Pancreas (tissue), 10 donors: ENCODE results near the gene PPY. TPM values are rescaled to one million over a fixed set of nuclear protein-coding genes. Genes with fewer than 3 reads are reported as not detected.
A peak's percentile ranks its signal among the peaks of the same experiment; 100 is the strongest.
"Not testable (repeated sequence)": the region's sequence is repeated elsewhere in the genome, so short reads cannot be mapped to it uniquely, and the experiment has no call there.

Source experiments
- ATAC-seq, 4 donors: fragments of 200-7000 bp; cut with Tn5 transposase; one replicate each; pipeline versions ENCODE4 v1.8.0 to v1.9.1; 2020; ENCODE audit warnings: mild to moderate bottlenecking in 4 of 4, moderate library complexity in 4 of 4
- DNase-seq, 6 donors: peaks; one replicate each; pipeline ENCODE4 v3.0.0-alpha.2; 2020
- FAIRE-seq: peaks from 2 replicates; lab custom pipeline; 2012; peaks lifted over from hg19 to GRCh38; lab: Jason Lieb, UNC
- H3K27ac ChIP-seq, 4 donors: fragments of 200-600 bp; sonication (generic); 1 replicate in 3 of 4; 2 replicates in 1 of 4; pipeline versions ENCODE4 v1.5.0 to v1.8.0; 2020
- H3K27me3 ChIP-seq, 4 donors: fragments of 200-600 bp; one replicate each; pipeline ENCODE4 v1.8.0; 2021
- H3K36me3 ChIP-seq, 3 donors: fragments of 200-600 bp; sonication (generic) in 1 of 3; one replicate each; pipeline versions ENCODE4 v1.5.0 to v1.8.0; 2020 to 2021
- H3K4me1 ChIP-seq, 3 donors: fragments of 200-600 bp; one replicate each; pipeline ENCODE4 v1.8.0; 2021
- H3K4me3 ChIP-seq, 4 donors: fragments of 200-600 bp; sonication (generic) in 2 of 4; one replicate each; pipeline versions ENCODE4 v1.5.0 to v1.8.0; 2020 to 2021
- H3K9me3 ChIP-seq, 4 donors: fragments of 200-600 bp; one replicate each; pipeline ENCODE4 v1.8.0; 2021
- CTCF ChIP-seq, 4 donors: fragments of 200-600 bp; sonication (generic) in 3 of 4; IDR thresholded peaks; one replicate each; pipeline versions ENCODE4 v1.5.0 to v1.8.0; 2021; ENCODE audit warnings: antibody characterized with exemption in 4 of 4
- WGBS, 2 donors: extraction: QIAGEN DNeasy Blood & Tissue Kit; methylation state at CpG; one replicate each; pipeline ENCODE4 v1.1.7; 2013; 5-methylcytosine and 5-hydroxymethylcytosine counted together
- intact Hi-C, 3 donors: fragments of 100-400 bp; cut with DNase I; formaldehyde crosslinking; loops; one replicate each; pipeline versions ENCODE4 v1.11.1 to v1.14.2; 2022
- polyA plus RNA-seq, 2 donors: library from polyadenylated mRNA; stranded (reverse); fragments of 200-250 nt; gene quantifications; one replicate each; pipeline ENCODE4 v1.2.3, GENCODE V29; 2013
- total RNA-seq, 6 donors: library from RNA; stranded (reverse); fragmentation: NEBNext Ultra II Directional in 4 of 6; extraction: Animal tissue kit (Norgen Biotek cat#: 25700) in 4 of 6; gene quantifications; one replicate each; pipeline versions ENCODE4 v1.2.1 to v1.2.4, GENCODE V29; 2021 to 2023
- donor health status: healthy with polysubstance abuse.
- donor health status: DM: no; HTN: no; CAD: no; lungs with moderate emphysema.
- donor health status: DM: no; HTN: no; CAD: no.
- donor health status: control.
- donor health status: control.
- donor health status: Bipolar disorder and iron deficiency.
- donor health status: DM: yes; HTN: yes; CAD: no.
- donor health status: DM: no; HTN: no; CAD: no.
- donor health status: DM: no; HTN: no; CAD: no.
- donor health status: DM: yes; HTN: yes; CAD: no.

PPY gene
- total and polyA plus RNA-seq, 8 donors = 7.2 to 392 (median 35.7) TPM

GRCh38 chr17:43935204-43935925 lies 6.9 kb downstream of the PPY start:
- FAIRE-seq = no peak
- WGBS, 2 donors = 82 to 90% methylated on average over 5 of the region's 5 CpGs
- DNase-seq = no peak

GRCh38 chr17:43932923-43933322 lies 9.4 kb downstream of the PPY start:
- 96 to 97% methylated on average over 4 of the region's 4 CpGs for WGBS, 2 donors

More at GRCh38 chr17:43935204-43935925, 6.9 kb downstream of the PPY start:
- Histone ChIP-seq H3K27me3 (no peaks in the 10 kb centered on the region), H3K4me1 (peaks cover 0 to 6% (median 0%) of the 10 kb centered on the region in 3 donors), H3K27ac (no peak overlapping the region), H3K9me3 (no peaks in the 10 kb centered on the region), H3K4me3 (no peak overlapping the region), H3K36me3 (no peaks in the 10 kb centered on the region)
- intact Hi-C loops = no loop called here
- ATAC-seq = no peak
- no peak for TF ChIP-seq CTCF (IDR thresholded peaks at IDR 0.05)

GRCh38 chr17:43932357-43932756 lies 9.9 kb downstream of the PPY start:
- no peak for TF ChIP-seq CTCF (IDR thresholded peaks at IDR 0.05)
- H3K4me1 ChIP-seq = peaks cover 0 to 6% (median 0%) of the 10 kb centered on the region in 3 donors
- no peaks in the 10 kb centered on the region for H3K36me3 ChIP-seq
- no peak overlapping the region for H3K27ac ChIP-seq
- DNase-seq (no peak), FAIRE-seq (no peak), ATAC-seq (no peak)
- intact Hi-C loops = no loop called here
- no peaks in the 10 kb centered on the region for H3K27me3 ChIP-seq
- no peak overlapping the region for H3K4me3 ChIP-seq
- no peaks in the 10 kb centered on the region for H3K9me3 ChIP-seq
- WGBS, 2 donors = 94 to 95% methylated on average over 10 of the region's 10 CpGs

More at GRCh38 chr17:43932923-43933322, 9.4 kb downstream of the PPY start:
- Histone ChIP-seq H3K27me3 (no peaks in the 10 kb centered on the region), H3K9me3 (no peaks in the 10 kb centered on the region), H3K4me1 (peaks cover 0 to 6% (median 0%) of the 10 kb centered on the region in 3 donors), H3K27ac (no peak overlapping the region), H3K36me3 (no peaks in the 10 kb centered on the region), H3K4me3 (no peak overlapping the region)
- intact Hi-C loops = no loop called here
- no peak for TF ChIP-seq CTCF (IDR thresholded peaks at IDR 0.05)
- FAIRE-seq (no peak), ATAC-seq (no peak), DNase-seq (no peak)

- Histone ChIP-seq H3K9me3 (no peaks in the 10 kb centered on the region), H3K4me1 (peaks cover 0 to 6% (median 0%) of the 10 kb centered on the region in 3 donors), H3K27ac (no peak overlapping the region), H3K36me3 (no peaks in the 10 kb centered on the region), H3K27me3 (no peaks in the 10 kb centered on the region), H3K4me3 (no peak overlapping the region)
- 13 to 18% methylated on average over 5 of the region's 5 CpGs for WGBS, 2 donors
- no peak for FAIRE-seq
- peak in 5 of 6 donors; percentile 78 to 91 (median 86) for DNase-seq
- intact Hi-C loops = no loop called here
- peak; percentile 87 to 95 (median 92) for ATAC-seq
- no peak for TF ChIP-seq CTCF (IDR thresholded peaks at IDR 0.05)
These were observed 11.2 kb downstream of the PPY start for GRCh38 chr17:43931062-43931571.

GRCh38 chr17:43928609-43929008 lies 13.7 kb downstream of the PPY start:
- Histone ChIP-seq H3K27ac (no peak overlapping the region), H3K36me3 (no peaks in the 10 kb centered on the region), H3K4me1 (peaks cover 0 to 6% (median 0%) of the 10 kb centered on the region in 3 donors), H3K27me3 (no peaks in the 10 kb centered on the region), H3K9me3 (no peaks in the 10 kb centered on the region), H3K4me3 (no peak overlapping the region)
- WGBS, 2 donors = 87 to 96% methylated on average over 1 of the region's 1 CpG
- FAIRE-seq (no peak), ATAC-seq (no peak), DNase-seq (no peak)
- intact Hi-C loops = no loop called here
- no peak for TF ChIP-seq CTCF (IDR thresholded peaks at IDR 0.05)

- ATAC-seq, H3K4me1 ChIP-seq, H3K27me3 ChIP-seq, DNase-seq, H3K27ac ChIP-seq, H3K36me3 ChIP-seq, FAIRE-seq, intact Hi-C loops, H3K9me3 ChIP-seq: not testable (repeated sequence)
- 72 to 73% methylated on average over 5 of the region's 5 CpGs for WGBS, 2 donors
- H3K4me3 ChIP-seq = peak overlapping the region in 1 of 4 donors; percentile 44
These were observed 14.3 kb downstream of the PPY start for GRCh38 chr17:43927929-43928328.
